Kidney (tissue), 14 donors: ENCODE measurements around the gene PRPS1. TPM values are rescaled to one million over a fixed set of nuclear protein-coding genes. Genes with fewer than 3 reads are reported as not detected.

ENCODE experiments used
- DNase-seq, 5 donors: peaks; one replicate each; pipeline ENCODE4 v3.0.0-alpha.2; 2013 to 2020
- FAIRE-seq: peaks from 2 replicates; lab custom pipeline; 2012; peaks lifted over from hg19 to GRCh38; lab: Jason Lieb, UNC
- H3K27ac ChIP-seq, 2 donors: one replicate each; pipeline ENCODE4 v1.7.0; 2013; ENCODE audit warnings: low read depth in 2 of 2, low read length in 2 of 2, inconsistent platforms in 1 of 2
- H3K27me3 ChIP-seq: one replicate; pipeline ENCODE4 v1.7.1; 2013; ENCODE audit warnings: low read length, inconsistent platforms; ENCODE audit not compliant: control insufficient read depth, insufficient read depth
- H3K36me3 ChIP-seq, 3 donors: one replicate each; pipeline versions ENCODE4 v1.7.0 to v1.7.1; 2013; ENCODE audit warnings: low read length in 3 of 3, control low read depth in 1 of 3, inconsistent platforms in 1 of 3; ENCODE audit not compliant: insufficient read depth in 3 of 3, control insufficient read depth in 2 of 3
- H3K4me1 ChIP-seq, 3 donors: one replicate each; pipeline versions ENCODE4 v1.7.0 to v1.7.1; 2013; ENCODE audit warnings: low read length in 3 of 3, inconsistent platforms in 1 of 3, low read depth in 1 of 3; ENCODE audit not compliant: control insufficient read depth in 2 of 3, insufficient read depth in 2 of 3
- H3K4me3 ChIP-seq, 3 donors: one replicate each; pipeline versions ENCODE4 v1.7.0 to v1.8.1; 2013; ENCODE audit warnings: low read length in 3 of 3, control low read depth in 1 of 3, inconsistent platforms in 1 of 3
- H3K9ac ChIP-seq, 3 donors: one replicate each; pipeline versions ENCODE4 v1.7.0 to v1.7.1; 2013; ENCODE audit warnings: low read length in 3 of 3, control low read depth in 1 of 3, inconsistent platforms in 1 of 3
- H3K9me3 ChIP-seq, 3 donors: one replicate each; pipeline versions ENCODE4 v1.7.0 to v1.7.1; 2013; ENCODE audit warnings: low read length in 3 of 3, control low read depth in 1 of 3, inconsistent platforms in 1 of 3; ENCODE audit not compliant: control insufficient read depth in 2 of 3, insufficient read depth in 1 of 3
- intact Hi-C: fragments of 100-400 bp; cut with DNase I; formaldehyde crosslinking; loops from one replicate; pipeline ENCODE4 v1.11.1; 2022
- polyA plus RNA-seq: library from polyadenylated mRNA; stranded (reverse); fragments of 350-450 nt; fragmentation: Illumina TruSeq; extraction: RNeasy Lipid Tissue Mini Kit (QIAGEN cat#74804); gene quantifications from one replicate; pipeline ENCODE4 v1.2.3, GENCODE V29; 2014; ENCODE audit warnings: low read depth, low replicate concordance; ENCODE audit not compliant: insufficient read depth
- total RNA-seq: library from RNA; stranded (reverse); fragmentation: NEBNext Ultra II Directional; extraction: Animal tissue kit (Norgen Biotek cat#: 25700); gene quantifications from one replicate; pipeline ENCODE4 v1.2.1, GENCODE V29; 2021
- TF ChIP-seq, protein P1 (sequence below): IDR thresholded peaks from 3 replicates; pipeline ENCODE4 v1.5.1; 2012; ENCODE audit warnings: mild to moderate bottlenecking, moderate library complexity, borderline replicate concordance; ENCODE audit not compliant: insufficient read depth; ENCODE audit errors: extremely low read depth
- donor health status: control.
- donor health status: control.
- donor health status: control.
- donor health status: control.
- donor health status: control.
- donor health status: DM: yes; HTN: yes; CAD: no.
- donor health status: Normal renal cell carcinoma (clear cell type).

The PRPS1 gene
- total and polyA plus RNA-seq, 2 donors from 2014 or later = 29.3 to 32.8 TPM

DNA sequence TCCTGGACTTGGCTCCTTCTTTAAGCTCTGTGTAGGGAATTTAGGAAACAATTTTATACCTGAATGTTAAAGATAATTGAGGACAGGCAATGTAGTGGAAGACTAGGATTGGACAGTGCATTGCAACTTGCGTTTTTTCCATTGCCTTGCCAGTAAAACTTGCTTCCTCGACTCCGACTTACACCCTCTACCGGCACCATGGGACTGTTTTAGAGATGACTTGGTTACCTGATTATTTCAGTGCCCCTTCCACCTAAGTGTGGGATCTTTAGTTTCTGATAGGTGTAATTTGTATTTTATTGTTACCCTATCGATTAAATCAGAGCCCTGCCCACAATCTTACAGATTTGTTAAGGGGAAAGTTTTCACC is 1.2 kb downstream of the PRPS1 start:
- no peak overlapping the region for H3K27ac ChIP-seq
- H3K27me3 ChIP-seq = peaks cover 3% of the 10 kb centered on the region
- H3K9me3 ChIP-seq = no peaks in the 10 kb centered on the region
- peak overlapping the region in 1 of 3 donors; percentile 65 for H3K9ac ChIP-seq
- DNase-seq (peak in 2 of 5 donors; percentile 41 to 53), FAIRE-seq (no peak)
- H3K4me1 ChIP-seq = peaks cover 0 to 6% (median 2%) of the 10 kb centered on the region in 3 donors
- peak overlapping the region; percentile 83 to 87 (median 84) for H3K4me3 ChIP-seq
- intact Hi-C loops = no loop called here
- no peaks in the 10 kb centered on the region for H3K36me3 ChIP-seq
- TF ChIP-seq, protein P1, sequence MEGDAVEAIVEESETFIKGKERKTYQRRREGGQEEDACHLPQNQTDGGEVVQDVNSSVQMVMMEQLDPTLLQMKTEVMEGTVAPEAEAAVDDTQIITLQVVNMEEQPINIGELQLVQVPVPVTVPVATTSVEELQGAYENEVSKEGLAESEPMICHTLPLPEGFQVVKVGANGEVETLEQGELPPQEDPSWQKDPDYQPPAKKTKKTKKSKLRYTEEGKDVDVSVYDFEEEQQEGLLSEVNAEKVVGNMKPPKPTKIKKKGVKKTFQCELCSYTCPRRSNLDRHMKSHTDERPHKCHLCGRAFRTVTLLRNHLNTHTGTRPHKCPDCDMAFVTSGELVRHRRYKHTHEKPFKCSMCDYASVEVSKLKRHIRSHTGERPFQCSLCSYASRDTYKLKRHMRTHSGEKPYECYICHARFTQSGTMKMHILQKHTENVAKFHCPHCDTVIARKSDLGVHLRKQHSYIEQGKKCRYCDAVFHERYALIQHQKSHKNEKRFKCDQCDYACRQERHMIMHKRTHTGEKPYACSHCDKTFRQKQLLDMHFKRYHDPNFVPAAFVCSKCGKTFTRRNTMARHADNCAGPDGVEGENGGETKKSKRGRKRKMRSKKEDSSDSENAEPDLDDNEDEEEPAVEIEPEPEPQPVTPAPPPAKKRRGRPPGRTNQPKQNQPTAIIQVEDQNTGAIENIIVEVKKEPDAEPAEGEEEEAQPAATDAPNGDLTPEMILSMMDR = no peak

DNA sequence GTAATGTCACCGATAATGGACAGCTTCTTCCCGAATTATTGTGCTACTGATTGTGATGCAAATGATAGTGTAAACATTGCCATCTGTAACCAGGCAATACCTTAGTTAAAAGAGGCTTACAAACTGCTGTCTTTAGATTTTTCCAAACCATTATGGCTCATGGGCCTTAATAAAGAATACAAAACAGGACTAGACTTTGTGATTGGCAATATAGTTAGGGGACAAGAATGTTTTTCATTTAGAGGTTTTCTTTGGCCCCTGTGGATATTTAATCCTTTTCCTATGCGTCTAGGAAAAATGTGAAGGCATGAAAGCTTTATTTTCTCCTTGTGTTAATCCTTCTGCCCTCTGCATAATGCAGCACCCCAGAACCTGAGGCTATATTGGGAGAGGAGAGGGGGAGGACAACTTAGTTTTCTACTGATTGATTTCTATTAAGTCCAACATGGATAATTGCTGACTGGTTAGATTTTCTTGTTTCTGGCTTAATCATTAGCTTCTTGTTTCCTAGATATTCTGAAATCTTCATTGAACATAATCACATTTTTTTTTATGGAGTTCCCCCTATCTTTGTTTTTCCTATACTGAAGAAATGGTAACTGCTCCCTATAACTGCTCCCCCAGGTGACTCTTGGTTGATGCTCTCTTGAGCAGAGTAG is 1.9 kb downstream of the PRPS1 start:
- Histone ChIP-seq H3K4me3 (no peak overlapping the region), H3K9me3 (no peaks in the 10 kb centered on the region), H3K4me1 (peaks cover 0 to 6% (median 2%) of the 10 kb centered on the region in 3 donors), H3K27ac (no peak overlapping the region), H3K36me3 (no peaks in the 10 kb centered on the region), H3K27me3 (peaks cover 3% of the 10 kb centered on the region), H3K9ac (no peak overlapping the region)
- DNase-seq = no peak
- TF ChIP-seq, protein P1 = no peak
- intact Hi-C loops = no loop called here
- no peak for FAIRE-seq

DNA sequence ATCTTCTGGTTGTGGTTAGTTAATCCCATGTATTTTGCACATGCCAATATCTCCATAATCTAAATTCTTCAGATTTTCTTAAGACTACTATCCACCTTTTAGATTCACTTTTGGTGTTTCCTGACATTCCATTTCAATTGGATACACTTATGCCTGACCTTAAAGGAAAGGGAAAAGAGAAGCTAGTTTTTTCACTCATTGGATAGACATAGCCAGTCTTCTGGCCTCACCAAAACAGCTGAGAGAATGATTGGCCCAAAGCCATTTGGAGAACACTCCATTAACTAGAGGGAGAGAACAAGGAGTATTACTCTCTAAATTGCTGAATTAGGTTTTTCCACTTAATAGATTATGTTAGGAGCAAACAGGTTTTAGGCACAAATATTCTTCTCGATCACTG is 4.0 kb downstream of the PRPS1 start:
- FAIRE-seq = no peak
- peaks cover 3% of the 10 kb centered on the region for H3K27me3 ChIP-seq
- peaks cover 0 to 6% (median 2%) of the 10 kb centered on the region in 3 donors for H3K4me1 ChIP-seq
- H3K4me3 ChIP-seq = no peak overlapping the region
- no peak overlapping the region for H3K9ac ChIP-seq
- H3K27ac ChIP-seq = no peak overlapping the region
- TF ChIP-seq, protein P1 = no peak
- no peaks in the 10 kb centered on the region for H3K36me3 ChIP-seq
- DNase-seq = no peak
- intact Hi-C loops = no loop called here
- H3K9me3 ChIP-seq = no peaks in the 10 kb centered on the region

DNA sequence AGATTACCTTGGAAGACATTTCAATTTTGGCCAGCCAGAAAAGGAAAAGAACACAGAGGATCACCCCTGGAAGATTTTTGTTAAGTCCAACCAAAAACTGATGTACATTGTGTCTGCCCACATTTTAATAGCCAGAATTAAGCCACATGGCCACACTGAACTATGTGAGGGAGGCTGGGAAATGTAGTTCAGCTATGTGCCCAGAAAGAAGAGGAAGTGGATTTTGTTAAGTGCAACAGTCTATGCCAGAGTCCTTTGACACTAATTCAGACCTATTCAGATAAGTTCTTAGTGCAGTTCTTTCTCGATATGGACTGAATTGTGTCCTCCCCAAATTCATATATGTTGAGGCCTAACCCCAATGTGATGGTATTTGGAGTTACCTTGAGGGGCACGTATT is 18.4 kb downstream of the PRPS1 start:
- intact Hi-C loops = no loop called here
- TF ChIP-seq, protein P1 = no peak

More for the DNA sequence above, 18.4 kb downstream of the PRPS1 start:
- no peak overlapping the region for H3K27ac ChIP-seq
- no peak for DNase-seq
- H3K9me3 ChIP-seq = no peaks in the 10 kb centered on the region
- H3K36me3 ChIP-seq = peaks cover 0 to 5% (median 3%) of the 10 kb centered on the region in 3 donors
- FAIRE-seq = no peak
- no peaks in the 10 kb centered on the region for H3K4me1 ChIP-seq
- no peak overlapping the region for H3K4me3 ChIP-seq
- H3K27me3 ChIP-seq = no peaks in the 10 kb centered on the region
- no peak overlapping the region for H3K9ac ChIP-seq
